Measurements from ENCODE around the gene NUDT8.
"Not testable (repeated sequence)": the region's sequence is repeated elsewhere in the genome, so short reads cannot be mapped to it uniquely, and the experiment has no call there.

NUDT8 gene

GRCh38 chr11:67611704-67612587, 17.8 kb downstream of the NUDT8 start:
- no peak for DNase-seq (ENCODE audit: low spot score)

- no peak for DNase-seq (ENCODE audit: low spot score)
These were observed 18.6 kb downstream of the NUDT8 start for GRCh38 chr11:67611165-67611564.

GRCh38 chr11:67610302-67610868, 19.4 kb downstream of the NUDT8 start:
- no peak for DNase-seq (ENCODE audit: low spot score)

DNA sequence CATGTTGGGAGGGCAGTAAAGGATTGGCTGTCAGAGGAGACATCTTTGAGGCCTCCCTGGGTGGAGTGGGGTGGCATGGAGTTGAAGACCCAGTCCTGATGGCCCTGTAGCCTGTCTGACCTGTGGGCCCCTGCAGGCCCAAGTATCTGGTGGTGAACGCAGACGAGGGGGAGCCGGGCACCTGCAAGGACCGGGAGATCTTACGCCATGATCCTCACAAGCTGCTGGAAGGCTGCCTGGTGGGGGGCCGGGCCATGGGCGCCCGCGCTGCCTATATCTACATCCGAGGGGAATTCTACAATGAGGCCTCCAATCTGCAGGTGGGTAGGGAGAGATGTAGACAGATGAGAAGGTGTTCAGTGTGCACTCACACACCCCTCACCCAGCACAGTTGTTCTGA, 20.4 kb downstream of the NUDT8 start:
- DNase-seq (ENCODE audit: low spot score) = no peak

GRCh38 chr11:67608486-67608885, 21.3 kb downstream of the NUDT8 start:
- DNase-seq (ENCODE audit: low spot score) = no peak

- no peak for DNase-seq (ENCODE audit: low spot score)
These were observed 22.2 kb downstream of the NUDT8 start for GRCh38 chr11:67607507-67607906.

- peak; percentile 87 for DNase-seq (ENCODE audit: low spot score)
These were observed 23.0 kb downstream of the NUDT8 start, which contains the start of gene NDUFV1 for GRCh38 chr11:67606492-67607295. NDUFV1 (plus strand) TSS chr11:67606936; CDS start chr11:67607005, 69 bp downstream.

DNA sequence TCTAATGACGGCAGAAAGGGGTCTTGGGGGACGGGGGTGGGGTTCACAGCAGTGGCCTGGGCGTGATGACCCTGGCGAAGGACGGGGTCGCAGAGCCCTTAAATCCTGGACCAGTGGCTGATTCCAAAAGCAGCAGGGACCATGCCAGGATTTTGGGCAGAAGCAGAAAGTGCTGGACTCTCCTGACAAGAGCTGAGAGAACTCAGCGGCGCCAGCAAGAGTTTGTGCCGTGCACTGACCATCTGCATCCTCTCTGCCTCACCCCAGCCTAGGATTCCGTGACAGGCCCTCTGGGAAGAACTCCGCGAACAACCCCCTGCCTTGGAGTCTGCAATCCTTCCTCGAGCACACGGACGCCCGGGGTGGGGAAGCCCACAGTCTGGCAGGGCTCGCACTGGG, 23.6 kb downstream of the NUDT8 start:
- no peak for DNase-seq (ENCODE audit: low spot score)

- no peak for DNase-seq (ENCODE audit: low spot score)
These were observed 24.3 kb downstream of the NUDT8 start for GRCh38 chr11:67605231-67606011.

- no peak for DNase-seq (ENCODE audit: low spot score)
These were observed 24.9 kb downstream of the NUDT8 start for GRCh38 chr11:67604815-67605214.

DNA sequence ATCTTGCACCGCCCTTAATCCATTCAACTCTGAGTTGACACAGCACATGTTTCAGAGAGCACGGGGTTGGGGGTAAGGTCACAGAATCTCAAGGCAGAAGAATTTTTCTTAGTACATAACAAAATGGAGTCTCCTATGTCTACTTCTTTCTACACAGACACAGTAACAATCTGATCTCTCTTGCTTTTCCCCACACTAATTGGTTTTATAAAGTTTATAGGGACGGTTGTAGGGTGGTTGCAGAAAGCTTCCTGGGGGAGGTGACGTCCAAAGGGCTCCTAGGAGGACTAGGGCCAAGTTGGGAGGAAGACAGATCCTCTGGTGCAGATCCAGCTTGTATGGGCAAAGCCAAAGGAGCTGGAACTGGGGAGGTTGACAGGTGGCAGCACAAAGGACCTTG, 25.6 kb downstream of the NUDT8 start:
- not testable (repeated sequence) for DNase-seq (ENCODE audit: low spot score)

GRCh38 chr11:67601098-67601497, 28.6 kb downstream of the NUDT8 start:
- no peak for DNase-seq (ENCODE audit: low spot score)

- no peak for DNase-seq (ENCODE audit: low spot score)
These were observed 29.3 kb downstream of the NUDT8 start for GRCh38 chr11:67600324-67601029.

GRCh38 chr11:67599149-67599548, 30.6 kb downstream of the NUDT8 start:
- no peak for DNase-seq (ENCODE audit: low spot score)

DNA sequence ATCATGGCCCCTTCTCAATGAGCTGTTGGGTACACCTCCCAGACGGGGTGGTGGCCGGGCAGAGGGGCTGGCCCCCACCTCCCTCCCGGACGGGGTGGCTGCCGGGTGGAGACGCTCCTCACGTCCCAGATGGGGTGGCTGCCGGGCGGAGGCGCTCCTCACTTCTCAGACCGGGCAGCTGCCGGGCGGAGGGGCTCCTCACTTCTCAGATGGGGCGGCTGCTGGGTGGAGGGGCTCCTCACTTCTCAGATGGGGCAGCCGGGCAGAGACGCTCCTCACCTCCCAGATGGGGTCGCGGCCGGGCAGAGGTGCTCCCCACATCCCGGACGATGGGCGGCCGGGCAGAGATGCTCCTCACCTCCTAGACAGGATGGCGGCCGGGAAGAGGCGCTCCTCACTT, 31.8 kb downstream of the NUDT8 start:
- not testable (repeated sequence) for DNase-seq (ENCODE audit: low spot score)

GRCh38 chr11:67597458-67597857, 32.3 kb downstream of the NUDT8 start:
- not testable (repeated sequence) for DNase-seq (ENCODE audit: low spot score)

DNA sequence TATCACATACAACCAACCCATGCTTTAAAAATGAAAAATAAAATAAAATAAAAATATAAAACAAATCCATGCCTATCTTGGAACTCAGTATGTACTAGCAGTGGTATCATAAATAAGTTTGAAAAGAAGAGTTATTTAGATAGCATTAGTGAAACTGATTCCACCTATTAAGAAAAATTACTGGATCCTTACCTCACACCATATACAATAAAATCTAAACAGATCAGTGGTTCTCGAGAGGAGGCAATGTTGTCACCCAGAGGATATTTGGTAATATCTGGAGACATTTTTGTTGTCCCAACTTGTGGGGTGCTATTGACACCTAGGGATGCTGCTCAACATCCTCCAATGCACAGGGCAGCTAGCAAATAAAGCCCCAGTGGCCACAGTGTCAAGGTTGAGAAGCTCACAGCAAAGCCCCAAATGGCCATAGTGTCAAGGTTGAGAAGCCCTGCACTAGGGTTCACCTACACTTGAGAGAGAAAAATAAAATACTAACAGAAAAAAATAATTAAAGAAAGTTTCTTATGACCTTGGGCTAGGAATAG, 32.9 kb downstream of the NUDT8 start:
- DNase-seq (ENCODE audit: low spot score) = no peak

DNA sequence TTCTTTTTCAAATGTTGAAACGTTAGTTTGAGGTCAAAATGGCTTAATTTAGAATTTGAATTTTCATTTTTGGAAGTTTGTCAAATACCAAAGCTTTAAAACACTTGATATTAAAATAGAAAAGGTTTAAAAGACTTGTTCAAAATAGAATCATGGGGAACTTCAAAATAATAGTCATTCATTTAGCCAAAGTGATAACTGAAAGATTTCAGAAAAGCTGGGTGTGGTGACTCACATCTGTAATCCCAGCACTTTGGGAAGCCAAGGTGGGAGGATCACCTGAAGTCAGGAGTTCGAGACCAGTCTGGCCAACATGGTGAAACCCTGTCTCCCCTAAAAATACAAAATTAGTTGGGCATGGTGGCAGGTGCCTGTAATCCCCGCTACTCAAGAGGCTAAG, 35.3 kb downstream of the NUDT8 start:
- DNase-seq (ENCODE audit: low spot score) = no peak

DNA sequence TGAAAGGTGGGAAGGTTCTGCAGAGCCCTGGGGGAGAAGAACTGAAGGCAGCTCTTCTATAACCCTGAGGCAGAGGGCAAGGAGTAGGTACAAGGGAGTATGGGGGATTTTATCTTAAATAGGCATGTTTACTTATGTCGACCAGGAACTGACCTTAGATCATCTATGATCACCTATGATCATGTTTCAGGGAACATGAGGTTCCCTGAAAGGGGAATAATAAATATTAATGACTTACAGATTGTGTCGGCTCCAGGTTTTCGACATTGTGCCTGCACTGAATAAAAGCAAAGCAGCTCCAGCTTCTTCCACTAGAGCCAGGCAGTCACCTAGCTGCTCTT, 36.2 kb downstream of the NUDT8 start:
- no peak for DNase-seq (ENCODE audit: low spot score)

DNA sequence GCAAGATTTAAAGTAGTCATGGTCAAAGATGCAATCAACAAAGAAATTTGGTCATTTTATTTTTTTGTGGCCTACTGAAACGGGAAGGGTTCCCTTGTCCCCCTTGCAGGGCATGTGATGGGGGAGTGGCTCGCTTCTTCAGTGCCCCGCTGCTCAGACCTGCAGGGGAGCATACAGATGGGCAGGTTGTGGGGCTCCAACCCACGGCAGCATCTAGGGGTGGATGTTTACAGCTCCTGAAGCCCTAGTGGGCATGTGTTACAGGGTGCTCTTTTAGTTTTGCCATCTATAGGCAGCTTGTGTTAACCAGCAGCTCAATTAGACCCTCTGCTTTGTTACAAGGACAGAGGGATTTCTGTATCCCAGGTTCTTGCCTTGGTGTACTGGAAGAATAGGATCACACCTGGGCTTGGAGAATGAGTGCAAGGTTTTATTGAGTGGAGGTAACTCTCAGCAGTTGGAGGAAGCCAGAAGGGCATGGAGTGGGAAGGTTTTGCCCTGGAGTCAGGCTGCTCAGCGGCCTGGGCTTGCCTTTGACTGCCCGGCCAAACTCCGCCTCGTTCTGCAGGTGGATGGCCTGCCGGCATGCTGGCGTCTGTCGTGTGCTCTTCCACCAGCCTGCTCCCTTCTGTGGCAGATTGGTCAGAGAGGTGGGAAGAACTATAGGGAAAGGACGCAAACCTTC, 36.7 kb downstream of the NUDT8 start:
- no peak for DNase-seq (ENCODE audit: low spot score)
